Smooth muscle cell of the coronary artery (primary cell): ENCODE results near the gene RNU7-1. TPM values are rescaled to one million over a fixed set of nuclear protein-coding genes. Genes with fewer than 3 reads are reported as not detected.

Source experiments
- total RNA-seq: library from RNA; depleted of rRNA; stranded (reverse); fragments of >200 nt; gene quantifications from 2 replicates; pipeline ENCODE4 v1.2.3, GENCODE V29; 2014; ENCODE audit warnings: low replicate concordance

Gene RNU7-1
- not detected in 2 replicates for total RNA-seq

DNA sequence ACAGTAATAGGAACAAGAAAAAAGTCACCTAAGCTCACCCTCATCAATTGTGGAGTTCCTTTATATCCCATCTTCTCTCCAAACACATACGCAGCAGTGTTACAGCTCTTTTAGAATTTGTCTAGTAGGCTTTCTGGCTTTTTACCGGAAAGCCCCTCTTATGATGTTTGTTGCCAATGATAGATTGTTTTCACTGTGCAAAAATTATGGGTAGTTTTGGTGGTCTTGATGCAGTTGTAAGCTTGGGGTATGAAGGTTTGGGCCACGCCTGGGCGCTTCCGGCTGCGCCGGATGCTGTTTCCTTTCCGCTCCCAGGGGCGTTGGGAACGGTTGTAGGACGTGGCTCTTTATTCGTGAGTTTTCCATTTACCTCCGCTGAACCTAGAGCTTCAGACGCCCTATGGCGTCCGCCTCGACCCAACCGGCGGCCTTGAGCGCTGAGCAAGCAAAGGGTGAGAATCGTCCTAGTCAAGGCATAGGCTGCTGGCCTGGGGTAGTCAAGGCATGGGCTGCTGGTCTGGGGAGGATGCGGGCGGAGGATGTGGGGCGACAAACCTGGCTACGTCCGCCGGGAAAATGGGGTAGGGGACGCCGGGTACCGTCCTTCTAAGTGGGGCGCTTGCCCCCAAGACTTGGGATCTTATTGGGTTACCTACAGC lies at the start of gene RNU7-1, which contains the start of gene C12orf57:
Gene RNU7-1 (plus strand): TSS at position 95 of the 659 bp plus-strand sequence.
Gene C12orf57 (plus strand): TSS at position 301 of the 659 bp plus-strand sequence. CDS start 100 bp downstream, at position 401.

DNA sequence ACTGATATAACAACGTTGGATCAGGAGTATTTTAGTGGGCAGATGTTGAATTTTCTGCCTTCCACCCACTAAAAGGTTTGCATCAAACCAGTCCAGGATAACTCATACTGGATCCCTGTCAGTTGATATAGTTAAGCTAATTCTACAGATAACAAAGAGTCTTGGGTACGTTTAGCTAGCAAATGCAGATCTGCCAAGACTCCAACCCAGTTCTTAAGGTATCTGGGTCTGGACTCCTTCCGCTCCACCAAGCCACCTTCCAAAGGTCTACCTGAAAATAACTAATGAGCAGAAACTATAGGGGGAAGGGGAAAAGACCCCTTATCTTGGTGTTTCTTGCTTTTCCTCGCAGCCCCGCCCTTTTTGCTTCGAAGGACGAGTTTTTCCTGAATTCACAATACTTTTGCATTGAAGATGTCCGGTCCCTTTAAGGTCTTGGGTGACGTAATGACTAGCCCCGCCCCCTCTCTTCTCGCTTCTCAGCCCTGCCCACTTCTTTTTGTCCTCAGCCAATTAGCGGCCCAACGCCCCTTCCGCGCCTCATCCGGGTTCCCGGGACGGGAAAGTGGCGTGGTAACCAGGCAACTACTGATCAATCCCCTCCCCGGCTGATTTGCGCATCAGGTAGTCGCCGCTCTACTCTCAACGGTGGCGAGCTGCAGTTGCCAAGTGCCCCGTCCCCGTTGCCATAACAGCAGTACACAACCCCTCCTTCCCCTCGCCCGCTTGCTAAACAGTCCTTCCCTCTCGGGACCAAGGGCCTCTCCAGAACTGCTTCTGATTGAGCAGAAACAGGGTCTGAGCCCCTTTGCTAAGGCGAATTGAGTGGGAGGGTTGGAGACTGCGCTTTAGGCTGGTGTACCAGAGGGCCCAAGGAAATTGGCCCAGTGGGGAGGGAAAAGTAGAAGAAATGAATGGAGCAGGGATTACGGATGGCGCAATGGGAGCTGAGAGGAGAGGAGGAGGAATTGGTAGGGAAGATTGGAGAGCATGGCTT lies 39.0 kb upstream of the RNU7-1 start, which contains the start of gene LRRC23:
Gene LRRC23 (plus strand): TSS at position 543 of the 997 bp plus-strand sequence. CDS start 812 bp downstream, outside the sequence.

DNA sequence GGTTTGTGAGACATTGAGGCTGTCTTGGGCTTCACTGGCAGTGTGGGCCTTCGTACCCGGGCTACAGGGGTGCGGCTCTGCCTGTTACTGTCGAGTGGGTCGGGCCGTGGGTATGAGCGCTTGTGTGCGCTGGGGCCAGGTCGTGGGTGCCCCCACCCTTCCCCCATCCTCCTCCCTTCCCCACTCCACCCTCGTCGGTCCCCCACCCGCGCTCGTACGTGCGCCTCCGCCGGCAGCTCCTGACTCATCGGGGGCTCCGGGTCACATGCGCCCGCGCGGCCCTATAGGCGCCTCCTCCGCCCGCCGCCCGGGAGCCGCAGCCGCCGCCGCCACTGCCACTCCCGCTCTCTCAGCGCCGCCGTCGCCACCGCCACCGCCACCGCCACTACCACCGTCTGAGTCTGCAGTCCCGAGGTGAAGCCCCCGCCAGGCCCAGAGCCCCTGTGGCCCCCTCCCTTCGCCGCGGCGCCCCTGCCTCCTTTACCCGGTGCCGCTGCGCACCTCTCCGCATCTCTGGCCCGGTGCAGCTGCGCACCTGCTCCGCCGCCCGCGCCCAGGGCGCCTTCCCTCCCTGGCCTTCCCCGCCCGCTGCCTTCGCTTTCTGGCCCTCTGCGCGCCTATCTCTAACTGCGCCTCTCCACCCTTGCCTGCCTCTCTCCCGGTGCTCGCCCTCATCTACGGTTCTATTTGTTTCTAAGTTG lies 29.2 kb upstream of the RNU7-1 start, which contains the start of gene ENO2:
Gene ENO2 (plus strand): TSS at position 335 of the 701 bp plus-strand sequence. CDS start 1,253 bp downstream, outside the sequence.

DNA sequence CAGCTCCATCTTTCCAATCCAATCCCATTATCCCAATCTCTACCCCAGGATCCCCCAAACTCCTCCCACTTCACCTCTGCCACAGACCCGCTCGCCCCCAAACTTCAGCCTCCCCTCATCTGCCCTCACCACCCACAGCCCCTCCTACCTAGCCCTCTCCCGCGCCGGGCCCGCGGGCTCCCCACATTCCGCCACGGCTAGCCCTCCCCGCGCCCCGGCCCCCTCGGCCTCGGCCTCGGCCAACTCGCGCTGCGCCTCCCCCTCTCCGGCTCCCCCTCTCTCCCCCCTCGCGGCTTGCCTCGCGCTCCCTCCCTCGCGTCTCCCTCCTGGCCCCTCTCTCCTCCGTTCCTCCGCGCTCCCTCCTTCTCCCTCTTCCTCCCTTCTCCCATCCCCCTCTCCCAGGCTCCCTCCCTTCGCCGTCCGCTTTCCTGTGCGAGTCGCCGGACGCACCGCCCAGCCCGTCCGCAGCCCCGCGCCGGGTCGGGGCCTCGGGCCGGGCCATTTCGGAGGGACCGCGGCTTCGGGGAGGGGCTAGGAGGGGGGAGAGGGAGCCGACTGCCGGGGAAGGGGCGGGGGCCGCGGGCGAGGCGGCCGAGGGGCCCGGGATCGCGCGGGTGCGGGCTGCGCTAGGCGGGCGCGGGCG lies 16.1 kb upstream of the RNU7-1 start, which contains the start of gene ATN1:
Gene ATN1 (plus strand): TSS at position 581 of the 643 bp plus-strand sequence. CDS start 6,043 bp downstream, outside the sequence.

DNA sequence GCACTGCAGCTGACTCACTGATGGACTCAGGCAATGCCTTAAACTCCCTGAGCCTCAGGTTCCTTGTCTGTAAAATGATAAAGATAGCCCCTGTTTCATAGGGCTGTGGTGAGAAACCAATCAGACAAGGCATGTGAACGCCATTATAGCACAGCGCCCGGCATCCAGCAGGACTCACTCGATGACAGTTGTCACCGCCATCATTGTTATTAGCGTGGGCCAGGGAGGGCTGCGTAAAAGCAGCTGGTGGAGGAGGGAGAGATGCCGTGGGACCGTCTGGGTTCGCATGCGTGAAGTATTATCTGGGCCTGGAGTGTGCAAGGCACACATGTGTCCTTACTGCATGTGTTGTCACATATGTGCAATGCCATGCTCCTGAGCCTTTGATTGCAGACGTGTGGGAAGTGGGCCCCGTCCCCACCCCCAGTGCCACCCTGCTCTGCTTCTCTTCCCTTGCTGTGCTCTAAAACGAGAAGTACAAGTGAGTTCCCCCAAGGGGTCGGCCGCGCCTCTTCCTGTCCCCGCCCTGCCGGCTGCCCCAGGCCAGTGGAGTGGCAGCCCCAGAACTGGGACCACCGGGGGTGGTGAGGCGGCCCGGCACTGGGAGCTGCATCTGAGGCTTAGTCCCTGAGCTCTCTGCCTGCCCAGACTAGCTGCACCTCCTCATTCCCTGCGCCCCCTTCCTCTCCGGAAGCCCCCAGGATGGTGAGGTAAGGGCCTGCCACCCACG lies 7.4 kb downstream of the RNU7-1 start, which contains the start of gene PTPN6:
Gene PTPN6 (plus strand): TSS at position 546 of the 730 bp plus-strand sequence. CDS start 157 bp downstream, at position 703.

Other genes with a start within 250 kb of the RNU7-1 start
- gene PIANP, start 243.0 kb upstream of the RNU7-1 start, total RNA-seq: under 0.01 and 0.38 TPM in 2 replicates
- 87.9 and 180 TPM in 2 replicates for gene COPS7A, start 219.8 kb upstream of the RNU7-1 start, total RNA-seq
- gene MLF2, start 190.7 kb upstream of the RNU7-1 start, total RNA-seq: 66.7 and 158 TPM in 2 replicates
- 43.6 and 51.7 TPM in 2 replicates for gene PTMS, start 177.5 kb upstream of the RNU7-1 start, total RNA-seq
- gene LAG3, start 171.3 kb upstream of the RNU7-1 start, total RNA-seq: 0.15 TPM in 1 of 2 replicates, not detected in the other
- gene CD4, start 154.3 kb upstream of the RNU7-1 start, total RNA-seq: 0.23 and 0.47 TPM in 2 replicates
- gene GPR162, start 122.0 kb upstream of the RNU7-1 start, total RNA-seq: 1.3 and 4.3 TPM in 2 replicates
- gene P3H3, start 115.4 kb upstream of the RNU7-1 start, total RNA-seq: 74.8 and 101 TPM in 2 replicates
- gene GNB3, start 102.9 kb upstream of the RNU7-1 start, total RNA-seq: 1.7 and 1.8 TPM in 2 replicates
- 0.59 and 4.4 TPM in 2 replicates for gene CDCA3, start 92.5 kb upstream of the RNU7-1 start, total RNA-seq
- 82.5 and 88.9 TPM in 2 replicates for gene USP5, start 91.7 kb upstream of the RNU7-1 start, total RNA-seq
- gene TPI1, start 76.3 kb upstream of the RNU7-1 start, total RNA-seq: 1,121 and 1,519 TPM in 2 replicates
- gene SPSB2, start 70.5 kb upstream of the RNU7-1 start, total RNA-seq: 5.6 and 7.4 TPM in 2 replicates
- 10.6 and 15.7 TPM in 2 replicates for gene LRRC23, start 39.0 kb upstream of the RNU7-1 start, total RNA-seq
- 20.3 and 32.5 TPM in 2 replicates for gene ENO2, start 29.2 kb upstream of the RNU7-1 start, total RNA-seq
- gene ATN1, start 15.9 kb upstream of the RNU7-1 start, total RNA-seq: 4.0 and 6.4 TPM in 2 replicates
- 173 and 204 TPM in 2 replicates for gene C12orf57, start 206 bp downstream of the RNU7-1 start, total RNA-seq
- 0.08 TPM in 1 of 2 replicates, not detected in the other for gene PTPN6, start 7.5 kb downstream of the RNU7-1 start, total RNA-seq
- gene PHB2, start 26.8 kb downstream of the RNU7-1 start, total RNA-seq: 101 and 164 TPM in 2 replicates
- 28.3 and 31.1 TPM in 2 replicates for gene EMG1, start 27.1 kb downstream of the RNU7-1 start, total RNA-seq
- 9.6 and 12.8 TPM in 2 replicates for gene LPCAT3, start 74.7 kb downstream of the RNU7-1 start, total RNA-seq
- 107 and 737 TPM in 2 replicates for gene C1S, start 116.9 kb downstream of the RNU7-1 start, total RNA-seq
- gene C1R, start 148.6 kb downstream of the RNU7-1 start, total RNA-seq: 82.7 and 516 TPM in 2 replicates
- 26.6 and 35.3 TPM in 2 replicates for gene C1RL, start 165.4 kb downstream of the RNU7-1 start, total RNA-seq
- gene RBP5, start 185.1 kb downstream of the RNU7-1 start, total RNA-seq: 0.08 TPM in 1 of 2 replicates, not detected in the other
- 6.1 and 10.6 TPM in 2 replicates for gene CLSTN3, start 186.6 kb downstream of the RNU7-1 start, total RNA-seq
- 22.3 and 26.2 TPM in 2 replicates for gene PEX5, start 245.9 kb downstream of the RNU7-1 start, total RNA-seq